ENCODE data around the gene AMMECR1L. TPM values are rescaled to one million over a fixed set of nuclear protein-coding genes. Genes with fewer than 3 reads are reported as not detected.

Gene AMMECR1L
- total and polyA plus RNA-seq, 10 of the 15 experiments (the other 5 are each of a cell fraction or from before 2014, with no cell fraction given), result 2.7 to 12.1 (median 8.0) TPM

GRCh38 chr2:127829845-127830246, 55.9 kb downstream of the AMMECR1L start (continued):
- TF ChIP-seq, protein P1, sequence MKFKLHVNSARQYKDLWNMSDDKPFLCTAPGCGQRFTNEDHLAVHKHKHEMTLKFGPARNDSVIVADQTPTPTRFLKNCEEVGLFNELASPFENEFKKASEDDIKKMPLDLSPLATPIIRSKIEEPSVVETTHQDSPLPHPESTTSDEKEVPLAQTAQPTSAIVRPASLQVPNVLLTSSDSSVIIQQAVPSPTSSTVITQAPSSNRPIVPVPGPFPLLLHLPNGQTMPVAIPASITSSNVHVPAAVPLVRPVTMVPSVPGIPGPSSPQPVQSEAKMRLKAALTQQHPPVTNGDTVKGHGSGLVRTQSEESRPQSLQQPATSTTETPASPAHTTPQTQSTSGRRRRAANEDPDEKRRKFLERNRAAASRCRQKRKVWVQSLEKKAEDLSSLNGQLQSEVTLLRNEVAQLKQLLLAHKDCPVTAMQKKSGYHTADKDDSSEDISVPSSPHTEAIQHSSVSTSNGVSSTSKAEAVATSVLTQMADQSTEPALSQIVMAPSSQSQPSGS (IDR thresholded peaks at IDR 0.05; ENCODE audit: low read length), result peak; percentile 93
- peak; percentile 93 for TF ChIP-seq TBL1XR1 (IDR thresholded peaks at IDR 0.05; ENCODE audit: low read depth, low read length)
- peak; percentile 97 for TF ChIP-seq TCF12 (IDR thresholded peaks at IDR 0.05; ENCODE audit: low read depth, low read length)
- no peak for TF ChIP-seq RFX5 (IDR thresholded peaks at IDR 0.05; ENCODE audit: low read depth, low read length)
- TF ChIP-seq IKZF1 (conservative IDR thresholded peaks at IDR 0.05), result peak; percentile 85
- no peak for TF ChIP-seq NR2C2 (IDR thresholded peaks at IDR 0.05; ENCODE audit: borderline replicate concordance, control insufficient read depth, insufficient read length, low read depth)
- no peak for TF ChIP-seq TAF1 (IDR thresholded peaks at IDR 0.05; ENCODE audit: borderline replicate concordance, low read depth, low read length)
- no peak for TF ChIP-seq MYB (IDR thresholded peaks at IDR 0.05; ENCODE audit: borderline replicate concordance, low read depth, low read length)
- peak; percentile 92 to 94 for TF ChIP-seq EP300 (IDR thresholded peaks at IDR 0.05; ENCODE audit: borderline replicate concordance in 1 of 2, control insufficient read depth in 1 of 2, low read depth in 2 of 2, low read length in 2 of 2)
- peak; percentile 85 for TF ChIP-seq CHD2 (IDR thresholded peaks at IDR 0.05; ENCODE audit: borderline replicate concordance, low read depth, low read length)
- TF ChIP-seq ZNF384 (IDR thresholded peaks at IDR 0.05; ENCODE audit: borderline replicate concordance, low read depth, low read length), result 0 out of 2 replicates have a peak, but pooled peaks have one; percentile 9
- TF ChIP-seq CHD1 (IDR thresholded peaks at IDR 0.05; ENCODE audit: low read depth, low read length), result no peak
- peak; percentile 38 for TF ChIP-seq KLF5 (IDR thresholded peaks at IDR 0.05; ENCODE audit: partially characterized antibody)
- TF ChIP-seq CBX5 (IDR thresholded peaks at IDR 0.05; ENCODE audit: low read depth), result peak; percentile 90; the same call in 1 of the 2 replicates
- TF ChIP-seq SUZ12 (IDR thresholded peaks at IDR 0.05; ENCODE audit: unreplicated experiment), result no peak
- no peak for TF ChIP-seq YY1 (IDR thresholded peaks at IDR 0.05; ENCODE audit: low read depth, low read length)
- TF ChIP-seq NR2C1 (IDR thresholded peaks at IDR 0.05), result no peak
- TF ChIP-seq TCF3 (IDR thresholded peaks at IDR 0.05; ENCODE audit: borderline replicate concordance, insufficient read depth, low read depth, low read length), result peak; percentile 98
- peak in 1 of 2 experiments; percentile 28; a peak in 1 of 3 replicates for TF ChIP-seq EGR1 (IDR thresholded peaks at IDR 0.05; ENCODE audit: borderline replicate concordance in 1 of 2, low read depth in 2 of 2, low read length in 2 of 2)
- no peak for TF ChIP-seq ESRRA (IDR thresholded peaks at IDR 0.05; ENCODE audit: low read length)
- TF ChIP-seq, protein P2, sequence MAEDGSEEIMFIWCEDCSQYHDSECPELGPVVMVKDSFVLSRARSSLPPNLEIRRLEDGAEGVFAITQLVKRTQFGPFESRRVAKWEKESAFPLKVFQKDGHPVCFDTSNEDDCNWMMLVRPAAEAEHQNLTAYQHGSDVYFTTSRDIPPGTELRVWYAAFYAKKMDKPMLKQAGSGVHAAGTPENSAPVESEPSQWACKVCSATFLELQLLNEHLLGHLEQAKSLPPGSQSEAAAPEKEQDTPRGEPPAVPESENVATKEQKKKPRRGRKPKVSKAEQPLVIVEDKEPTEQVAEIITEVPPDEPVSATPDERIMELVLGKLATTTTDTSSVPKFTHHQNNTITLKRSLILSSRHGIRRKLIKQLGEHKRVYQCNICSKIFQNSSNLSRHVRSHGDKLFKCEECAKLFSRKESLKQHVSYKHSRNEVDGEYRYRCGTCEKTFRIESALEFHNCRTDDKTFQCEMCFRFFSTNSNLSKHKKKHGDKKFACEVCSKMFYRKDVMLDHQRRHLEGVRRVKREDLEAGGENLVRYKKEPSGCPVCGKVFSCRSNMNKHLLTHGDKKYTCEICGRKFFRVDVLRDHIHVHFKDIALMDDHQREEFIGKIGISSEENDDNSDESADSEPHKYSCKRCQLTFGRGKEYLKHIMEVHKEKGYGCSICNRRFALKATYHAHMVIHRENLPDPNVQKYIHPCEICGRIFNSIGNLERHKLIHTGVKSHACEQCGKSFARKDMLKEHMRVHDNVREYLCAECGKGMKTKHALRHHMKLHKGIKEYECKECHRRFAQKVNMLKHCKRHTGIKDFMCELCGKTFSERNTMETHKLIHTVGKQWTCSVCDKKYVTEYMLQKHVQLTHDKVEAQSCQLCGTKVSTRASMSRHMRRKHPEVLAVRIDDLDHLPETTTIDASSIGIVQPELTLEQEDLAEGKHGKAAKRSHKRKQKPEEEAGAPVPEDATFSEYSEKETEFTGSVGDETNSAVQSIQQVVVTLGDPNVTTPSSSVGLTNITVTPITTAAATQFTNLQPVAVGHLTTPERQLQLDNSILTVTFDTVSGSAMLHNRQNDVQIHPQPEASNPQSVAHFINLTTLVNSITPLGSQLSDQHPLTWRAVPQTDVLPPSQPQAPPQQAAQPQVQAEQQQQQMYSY (CRISPR knock-in tag; IDR thresholded peaks at IDR 0.05), result no peak
- TF ChIP-seq RB1 (IDR thresholded peaks at IDR 0.05; ENCODE audit: borderline replicate concordance), result no peak
- no peak for TF ChIP-seq ZBTB4 (CRISPR knock-in tag; IDR thresholded peaks at IDR 0.05)
- TF ChIP-seq SIX5 (IDR thresholded peaks at IDR 0.05; ENCODE audit: low read depth, low read length, severe bottlenecking), result peak; percentile 20
